PFSK-1 (cell line): ENCODE results near the gene ADCK1.

ENCODE experiments used
- FOXP2 ChIP-seq: optimal IDR thresholded peaks from 2 replicates; pipeline ENCODE3; 2011; ENCODE audit warnings: borderline replicate concordance, control low read depth, inconsistent platforms; ENCODE audit not compliant: insufficient read depth; ENCODE audit errors: extremely low read length, extremely low read depth
- POLR2AphosphoS5 ChIP-seq: IDR thresholded peaks from 2 replicates; pipeline ENCODE4 v1.6.1; 2012; ENCODE audit warnings: low read depth, mild to moderate bottlenecking, control low read depth, low read length, moderate library complexity
- REST ChIP-seq, 2 experiments: IDR thresholded peaks; 2 replicates each; pipeline versions ENCODE4 v1.6.1 to v1.8.0; 2011 to 2012; ENCODE audit warnings: low read depth in 2 of 2, low read length in 2 of 2, control low read depth in 1 of 2, inconsistent platforms in 1 of 2, mild to moderate bottlenecking in 1 of 2, moderate library complexity in 1 of 2; ENCODE audit not compliant: insufficient read depth in 1 of 2
- SIN3A ChIP-seq: IDR thresholded peaks from 2 replicates; pipeline ENCODE4 v1.6.1; 2012; ENCODE audit warnings: mild to moderate bottlenecking, low read length, moderate library complexity, borderline replicate concordance; ENCODE audit not compliant: insufficient read depth
- TAF1 ChIP-seq: IDR thresholded peaks from 2 replicates; pipeline ENCODE4 v1.6.1; 2012; ENCODE audit warnings: low read length, control low read depth, borderline replicate concordance; ENCODE audit not compliant: insufficient read depth

ADCK1 gene

GRCh38 chr14:77878783-77879182 lies 78.9 kb downstream of the ADCK1 start:
- TF ChIP-seq TAF1, result no peak
- no peak for TF ChIP-seq POLR2AphosphoS5
- no peak for TF ChIP-seq FOXP2
- TF ChIP-seq REST (IDR thresholded peaks at IDR 0.05; ENCODE audit: insufficient read depth in 1 of 2, low read depth in 2 of 2, low read length in 2 of 2), result no peak
- no peak for TF ChIP-seq SIN3A

DNA sequence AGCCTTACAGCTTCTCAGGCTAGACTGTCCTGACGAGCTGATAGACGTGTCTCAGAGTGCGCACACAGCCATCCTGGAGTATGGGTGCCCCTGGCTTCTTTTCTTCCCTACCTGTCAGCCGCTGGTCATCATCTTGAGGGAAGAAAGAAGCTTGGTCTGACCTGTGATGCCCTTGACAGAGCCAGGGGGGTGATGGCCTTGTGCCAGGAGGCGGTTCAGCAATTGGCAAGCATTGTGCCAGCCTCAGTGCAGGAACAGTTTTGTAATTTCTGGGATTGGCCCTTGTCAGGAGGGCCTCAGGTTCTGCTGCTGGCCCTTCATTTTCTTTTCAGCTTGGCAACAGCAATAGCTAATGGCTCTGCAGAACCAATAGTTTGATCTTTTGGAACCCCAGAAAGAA lies 80.1 kb downstream of the ADCK1 start:
- TF ChIP-seq REST (IDR thresholded peaks at IDR 0.05; ENCODE audit: insufficient read depth in 1 of 2, low read depth in 2 of 2, low read length in 2 of 2), result no peak
- TF ChIP-seq TAF1, result no peak
- TF ChIP-seq POLR2AphosphoS5, result no peak
- no peak for TF ChIP-seq FOXP2
- TF ChIP-seq SIN3A, result no peak

DNA sequence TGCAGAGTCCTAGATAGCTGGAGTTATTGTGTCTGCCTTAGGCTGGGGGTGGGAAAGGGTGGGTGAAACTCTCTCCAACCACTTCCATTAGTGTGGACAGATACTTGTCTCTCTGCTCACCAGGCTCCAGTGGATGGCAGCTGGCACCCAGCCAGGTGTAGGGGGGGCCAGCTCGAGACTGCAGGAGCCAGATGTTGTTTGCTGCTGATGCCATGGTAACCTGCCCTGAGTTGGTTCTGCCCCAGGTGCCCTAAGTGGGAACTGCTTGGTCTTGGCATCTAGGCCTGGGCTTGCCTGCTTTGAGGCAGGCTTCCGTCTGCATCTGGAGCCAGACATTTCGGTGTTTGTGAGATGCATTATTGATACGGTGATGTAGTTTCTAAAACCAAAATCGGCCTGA lies 82.2 kb downstream of the ADCK1 start:
- no peak for TF ChIP-seq REST (IDR thresholded peaks at IDR 0.05; ENCODE audit: insufficient read depth in 1 of 2, low read depth in 2 of 2, low read length in 2 of 2)
- TF ChIP-seq SIN3A, result no peak

GRCh38 chr14:77882636-77883035 lies 82.7 kb downstream of the ADCK1 start:
- TF ChIP-seq SIN3A (no peak), TAF1 (no peak), REST (IDR thresholded peaks at IDR 0.05; ENCODE audit: insufficient read depth in 1 of 2, low read depth in 2 of 2, low read length in 2 of 2) (no peak), POLR2AphosphoS5 (no peak), FOXP2 (no peak)

- TF ChIP-seq SIN3A (no peak), REST (IDR thresholded peaks at IDR 0.05; ENCODE audit: insufficient read depth in 1 of 2, low read depth in 2 of 2, low read length in 2 of 2) (no peak), POLR2AphosphoS5 (no peak), TAF1 (no peak), FOXP2 (no peak)
These were observed 83.4 kb downstream of the ADCK1 start for GRCh38 chr14:77883131-77883846.
